Activated naive CD8-positive, alpha-beta T cell treated with anti-CD3 and anti-CD28 coated beads for 36 hours (primary cell): ENCODE results near the gene BARX2. TPM values are rescaled to one million over a fixed set of nuclear protein-coding genes. Genes with fewer than 3 reads are reported as not detected.

ENCODE experiments used
- DNase-seq: peaks from one replicate; pipeline ENCODE4 v3.0.0; 2021
- H3K27ac Mint-ChIP-seq: one replicate; pipeline ENCODE4 v1.8.0; 2022; ENCODE audit warnings: mild to moderate bottlenecking, moderate library complexity, mixed read lengths
- H3K27me3 Mint-ChIP-seq: one replicate; pipeline ENCODE4 v1.8.0; 2022; ENCODE audit warnings: mild to moderate bottlenecking, mixed read lengths
- H3K36me3 Mint-ChIP-seq: one replicate; pipeline ENCODE4 v1.8.0; 2021; ENCODE audit warnings: mild to moderate bottlenecking, mixed read lengths
- H3K4me1 Mint-ChIP-seq: one replicate; pipeline ENCODE4 v1.8.0; 2021; ENCODE audit warnings: mixed read lengths
- H3K4me3 Mint-ChIP-seq: one replicate; pipeline ENCODE4 v1.8.0; 2022; ENCODE audit warnings: mild to moderate bottlenecking, moderate library complexity, mixed read lengths
- H3K9me3 Mint-ChIP-seq: one replicate; pipeline ENCODE4 v1.8.0; 2022; ENCODE audit warnings: mixed read lengths
- total RNA-seq, 2 experiments: library from RNA; stranded (reverse); gene quantifications; one replicate each; pipeline ENCODE4 v1.2.3, GENCODE V29; 2021

Gene BARX2
- total RNA-seq, 2 experiments from 2014 or later: 0.12 TPM; not detected in 1

DNA sequence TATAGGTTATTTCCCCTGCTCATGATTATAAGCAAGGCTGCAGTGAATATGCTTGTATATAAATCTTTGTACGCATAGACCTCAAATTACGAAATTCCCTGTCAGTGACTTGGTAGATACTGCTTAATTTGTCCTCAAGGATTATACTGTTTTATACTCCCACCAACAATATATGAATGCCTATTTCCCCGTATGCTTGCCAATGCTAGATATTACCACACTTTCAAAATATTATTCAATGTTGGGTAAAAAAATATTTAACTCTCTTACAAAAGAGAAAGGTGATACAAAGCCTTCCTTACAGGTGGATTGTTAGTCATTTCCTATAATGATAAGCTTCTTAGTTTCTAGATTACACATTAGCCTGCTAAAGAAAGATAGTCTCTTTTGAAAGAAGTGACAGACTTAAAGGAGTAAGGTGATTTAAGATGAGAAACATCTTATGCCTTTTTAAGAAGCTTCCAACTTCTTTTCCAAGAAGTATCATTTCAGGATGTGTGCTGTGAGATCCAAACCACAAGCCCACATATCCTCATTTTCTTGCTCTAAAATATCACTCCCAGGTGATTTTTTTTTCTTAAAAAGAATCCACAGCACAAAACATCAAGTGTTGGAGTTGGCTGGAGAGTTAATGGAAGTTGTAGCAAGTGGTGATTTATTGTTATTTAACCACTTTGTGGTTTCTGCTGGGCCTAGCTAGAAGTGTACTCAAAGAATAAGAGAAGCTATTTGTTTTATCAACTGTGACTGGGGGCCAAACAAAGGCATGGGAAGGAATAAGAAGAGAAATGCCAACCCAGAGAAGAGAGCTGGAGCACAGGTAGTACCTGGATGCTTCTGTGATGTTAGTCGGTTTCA is 59.2 kb downstream of the BARX2 start:
- Mint-ChIP-seq H3K4me1 (no peaks in the 10 kb centered on the region), H3K9me3 (no peaks in the 10 kb centered on the region), H3K27me3 (no peaks in the 10 kb centered on the region), H3K27ac (no peak overlapping the region), H3K36me3 (no peaks in the 10 kb centered on the region), H3K4me3 (no peak overlapping the region)
- no peak for DNase-seq

DNA sequence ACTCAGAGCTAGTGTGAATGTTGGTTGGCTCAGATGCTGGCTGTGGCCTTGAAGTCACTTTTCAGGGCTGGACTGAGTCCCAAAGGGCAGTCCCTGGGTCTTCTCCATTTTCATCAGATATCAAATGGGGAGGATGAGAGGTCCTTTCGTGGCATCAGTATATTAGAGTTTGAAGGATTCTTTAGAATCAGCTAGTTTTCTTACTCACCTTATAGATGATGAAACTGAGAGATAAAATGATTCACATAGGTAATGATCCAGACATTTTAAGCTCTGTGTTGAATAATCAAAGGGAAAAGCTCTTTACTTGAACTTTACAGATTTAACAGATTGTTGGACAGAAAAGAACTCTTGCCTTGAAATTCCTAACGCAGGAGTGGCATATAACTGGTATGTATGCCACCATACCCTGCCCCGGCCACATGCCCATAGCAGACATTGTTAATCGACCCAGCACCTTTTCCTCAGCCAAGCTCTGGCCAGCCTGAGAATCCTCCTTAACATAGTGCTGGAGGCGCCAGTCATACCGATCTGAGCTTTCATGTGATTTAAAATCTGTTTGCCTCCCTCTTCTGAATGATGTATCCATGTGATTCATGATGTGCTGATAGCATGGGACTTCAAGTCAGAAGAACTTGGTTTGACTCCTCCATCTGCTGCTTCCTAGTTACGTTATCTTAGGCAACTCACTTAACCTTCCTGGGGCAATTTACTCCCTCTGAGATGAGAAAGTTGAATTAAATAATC is 60.0 kb downstream of the BARX2 start:
- Mint-ChIP-seq H3K9me3 (no peaks in the 10 kb centered on the region), H3K4me3 (no peak overlapping the region), H3K4me1 (no peaks in the 10 kb centered on the region), H3K27ac (no peak overlapping the region), H3K27me3 (no peaks in the 10 kb centered on the region), H3K36me3 (no peaks in the 10 kb centered on the region)
- DNase-seq: no peak

DNA sequence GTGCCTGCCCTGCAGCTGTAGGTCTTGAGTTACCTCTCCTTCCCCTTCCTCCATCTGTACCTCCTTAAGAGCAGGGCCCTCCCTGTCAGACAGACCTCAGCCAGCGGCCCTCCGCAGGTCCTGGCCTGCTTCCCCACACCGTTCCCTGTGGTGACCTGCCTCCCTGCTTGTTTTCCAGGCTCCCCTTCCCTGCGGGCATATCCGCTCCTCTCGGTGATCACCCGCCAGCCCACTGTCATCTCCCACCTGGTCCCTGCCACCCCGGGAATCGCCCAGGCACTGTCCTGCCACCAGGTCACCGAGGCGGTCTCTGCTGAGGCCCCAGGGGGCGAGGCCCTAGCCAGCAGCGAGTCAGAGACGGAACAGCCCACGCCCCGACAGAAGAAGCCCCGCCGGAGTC is 60.9 kb downstream of the BARX2 start:
- Mint-ChIP-seq H3K4me3 (no peak overlapping the region), H3K36me3 (no peaks in the 10 kb centered on the region), H3K27ac (no peak overlapping the region), H3K4me1 (no peaks in the 10 kb centered on the region), H3K9me3 (no peaks in the 10 kb centered on the region), H3K27me3 (no peaks in the 10 kb centered on the region)
- DNase-seq: no peak

GRCh38 chr11:129440028-129440713 is 64.5 kb downstream of the BARX2 start:
- Mint-ChIP-seq H3K27me3 (no peaks in the 10 kb centered on the region), H3K4me3 (no peak overlapping the region), H3K36me3 (no peaks in the 10 kb centered on the region), H3K27ac (no peak overlapping the region), H3K9me3 (no peaks in the 10 kb centered on the region), H3K4me1 (peaks cover 1% of the 10 kb centered on the region)
- DNase-seq: no peak

- Mint-ChIP-seq H3K27me3 (no peaks in the 10 kb centered on the region), H3K36me3 (no peaks in the 10 kb centered on the region), H3K9me3 (no peaks in the 10 kb centered on the region), H3K4me3 (no peak overlapping the region), H3K27ac (no peak overlapping the region), H3K4me1 (peaks cover 1% of the 10 kb centered on the region)
- DNase-seq: no peak
Observed at GRCh38 chr11:129442171-129442570, 66.5 kb downstream of the BARX2 start.

DNA sequence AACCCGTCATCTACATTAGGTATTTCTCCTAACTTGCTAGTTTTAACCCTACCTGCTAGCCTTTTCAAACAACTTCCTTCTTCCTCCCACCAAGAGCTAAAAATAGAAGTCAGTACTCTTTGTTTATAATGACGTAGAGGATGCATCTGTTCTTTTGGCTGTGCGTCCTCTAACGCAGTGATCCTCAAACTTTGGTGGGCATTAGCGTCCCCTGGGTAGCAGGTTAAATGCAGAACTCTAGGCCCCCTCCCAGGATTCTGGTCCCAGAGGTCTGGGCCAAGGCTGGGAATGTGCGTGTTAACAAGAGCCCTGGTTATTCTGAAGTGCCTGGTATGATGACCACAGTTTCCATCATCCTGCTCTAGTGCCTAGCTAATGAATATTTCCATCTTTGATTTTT is 67.6 kb downstream of the BARX2 start:
- DNase-seq: no peak
- Mint-ChIP-seq H3K36me3 (no peaks in the 10 kb centered on the region), H3K9me3 (peaks cover 2% of the 10 kb centered on the region), H3K4me1 (peaks cover 1% of the 10 kb centered on the region), H3K27me3 (no peaks in the 10 kb centered on the region), H3K27ac (no peak overlapping the region), H3K4me3 (no peak overlapping the region)

DNA sequence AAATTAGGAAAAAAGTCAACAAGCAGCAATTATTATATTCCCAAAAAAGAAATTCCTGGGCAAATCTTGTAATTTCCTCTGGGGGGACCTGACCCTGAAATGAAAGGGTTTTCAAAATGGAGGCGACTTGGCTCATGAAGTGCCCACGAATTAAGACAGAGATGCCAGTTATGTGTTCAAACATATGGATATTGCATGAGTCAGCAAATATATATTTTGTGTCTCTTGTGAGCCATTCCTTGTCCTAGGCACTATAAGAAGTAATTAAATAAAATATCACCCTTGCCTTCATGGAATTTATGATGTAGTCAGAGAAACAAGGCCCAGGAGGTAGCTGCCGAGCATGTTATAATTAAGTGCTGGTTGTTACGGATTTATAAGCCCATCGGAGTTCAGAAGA is 68.6 kb downstream of the BARX2 start:
- H3K4me3 Mint-ChIP-seq: no peak overlapping the region
- peaks cover 6% of the 10 kb centered on the region for H3K9me3 Mint-ChIP-seq
- no peak for DNase-seq
- no peak overlapping the region for H3K27ac Mint-ChIP-seq
- H3K27me3 Mint-ChIP-seq: peaks cover 7% of the 10 kb centered on the region
- peaks cover 1% of the 10 kb centered on the region for H3K4me1 Mint-ChIP-seq
- no peaks in the 10 kb centered on the region for H3K36me3 Mint-ChIP-seq

DNA sequence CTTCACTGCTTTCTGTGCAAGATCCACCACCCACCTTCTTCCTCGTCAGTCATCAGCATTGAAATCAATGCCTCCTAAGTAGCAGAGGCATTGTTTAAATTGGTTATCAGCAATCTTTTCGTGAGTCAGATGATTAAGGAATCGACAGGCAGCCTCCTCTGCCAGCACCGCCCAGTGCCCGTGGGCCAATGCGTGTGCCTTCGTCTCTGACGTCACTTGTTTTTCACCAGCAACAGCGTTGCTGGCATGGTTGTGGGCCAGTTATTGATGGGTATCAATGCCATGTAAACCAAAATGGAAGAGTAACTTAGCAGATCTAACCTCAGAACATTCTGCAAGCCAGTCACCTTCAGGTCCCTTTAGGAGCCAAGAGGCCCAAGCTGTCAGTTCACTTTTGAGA is 69.6 kb downstream of the BARX2 start:
- Mint-ChIP-seq H3K4me1 (peaks cover 1% of the 10 kb centered on the region), H3K4me3 (no peak overlapping the region), H3K27ac (no peak overlapping the region), H3K27me3 (peaks cover 11% of the 10 kb centered on the region), H3K36me3 (no peaks in the 10 kb centered on the region), H3K9me3 (peaks cover 6% of the 10 kb centered on the region)
- DNase-seq: no peak

DNA sequence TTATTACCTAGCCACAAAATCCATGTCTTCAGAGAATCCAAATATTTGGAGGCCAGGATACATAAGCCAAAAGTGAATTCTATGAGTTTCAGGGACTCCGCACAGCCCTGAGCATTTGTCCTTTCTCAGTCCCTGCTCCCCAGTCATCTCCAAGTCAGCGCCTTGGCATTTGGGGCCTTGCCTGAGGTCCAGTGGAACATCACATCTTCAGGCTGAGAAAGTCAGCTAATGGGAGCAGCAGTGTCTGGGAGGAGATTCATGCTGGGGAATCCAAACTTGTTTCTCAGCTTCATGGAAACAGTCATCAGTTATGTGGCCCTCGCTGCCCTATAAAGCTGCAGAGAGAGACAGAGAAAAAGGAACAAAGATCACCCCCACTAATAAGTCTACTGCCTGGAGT is 70.9 kb downstream of the BARX2 start:
- no peak overlapping the region for H3K4me3 Mint-ChIP-seq
- no peak for DNase-seq

DNA sequence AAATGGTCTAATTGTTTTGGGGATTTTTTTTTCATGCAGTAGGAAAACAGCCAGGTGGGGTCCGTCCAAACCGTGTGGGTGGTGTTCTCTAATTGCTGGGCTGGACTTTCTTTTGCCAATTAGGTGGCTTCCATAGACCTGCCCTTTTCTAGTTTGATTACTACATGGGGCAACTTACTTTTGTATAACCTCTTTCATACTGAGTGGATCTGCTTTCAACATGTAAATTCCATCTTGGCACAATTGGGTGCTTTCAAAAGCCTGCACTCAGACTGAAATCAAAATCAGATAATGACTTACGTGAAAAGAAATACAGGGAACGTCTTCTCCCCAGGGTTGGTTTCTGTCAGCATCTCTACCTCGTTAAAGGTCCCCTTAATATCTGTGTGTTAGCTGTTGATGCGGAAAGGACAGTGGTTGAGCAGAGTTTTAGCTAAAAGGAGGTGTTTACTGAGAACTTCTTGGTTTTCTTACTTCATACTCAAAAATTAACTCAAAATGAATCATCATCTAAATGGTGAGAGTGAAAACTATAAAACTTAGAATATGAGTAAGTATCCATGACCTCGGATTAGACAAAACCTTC is 72.1 kb downstream of the BARX2 start:
- Mint-ChIP-seq H3K27me3 (peaks cover 11% of the 10 kb centered on the region), H3K4me3 (no peak overlapping the region), H3K27ac (no peak overlapping the region)

More for the DNA sequence above, 70.9 kb downstream of the BARX2 start:
- Mint-ChIP-seq H3K27ac (no peak overlapping the region), H3K9me3 (peaks cover 6% of the 10 kb centered on the region), H3K4me1 (peaks cover 1% of the 10 kb centered on the region), H3K36me3 (no peaks in the 10 kb centered on the region), H3K27me3 (peaks cover 11% of the 10 kb centered on the region)

GRCh38 chr11:129451524-129451923 is 75.9 kb downstream of the BARX2 start:
- H3K4me1 Mint-ChIP-seq: no peaks in the 10 kb centered on the region
- peaks cover 6% of the 10 kb centered on the region for H3K9me3 Mint-ChIP-seq
- H3K4me3 Mint-ChIP-seq: no peak overlapping the region
- H3K27me3 Mint-ChIP-seq: peaks cover 11% of the 10 kb centered on the region
- no peaks in the 10 kb centered on the region for H3K36me3 Mint-ChIP-seq
- DNase-seq: no peak
- H3K27ac Mint-ChIP-seq: no peak overlapping the region

More for the DNA sequence above, 72.1 kb downstream of the BARX2 start:
- Mint-ChIP-seq H3K4me1 (peaks cover 1% of the 10 kb centered on the region), H3K9me3 (peaks cover 6% of the 10 kb centered on the region), H3K36me3 (no peaks in the 10 kb centered on the region)
- no peak for DNase-seq

DNA sequence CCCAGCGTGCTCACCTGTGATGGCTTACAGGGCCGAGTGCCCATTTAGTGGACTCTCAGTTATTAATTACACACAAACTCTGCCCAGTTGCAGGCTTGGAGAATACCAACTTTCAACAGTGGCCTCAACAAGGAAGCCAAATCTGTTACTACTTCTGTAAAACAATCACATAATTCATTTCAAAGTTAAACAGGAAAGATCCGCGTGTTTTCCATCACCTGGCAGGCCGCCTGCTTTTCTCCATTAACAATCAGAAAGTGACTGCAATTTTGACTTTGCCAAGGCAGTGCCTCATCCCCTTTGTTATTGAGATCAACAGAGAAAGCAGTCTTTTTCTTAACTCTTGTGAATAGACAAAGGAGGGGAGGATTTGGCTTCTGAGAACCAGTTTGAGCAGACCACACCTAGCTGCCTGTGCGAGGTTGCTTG is 77.7 kb downstream of the BARX2 start:
- Mint-ChIP-seq H3K4me1 (no peaks in the 10 kb centered on the region), H3K27ac (no peak overlapping the region), H3K4me3 (no peak overlapping the region), H3K27me3 (peaks cover 11% of the 10 kb centered on the region), H3K36me3 (no peaks in the 10 kb centered on the region), H3K9me3 (peaks cover 4% of the 10 kb centered on the region)
- no peak for DNase-seq

DNA sequence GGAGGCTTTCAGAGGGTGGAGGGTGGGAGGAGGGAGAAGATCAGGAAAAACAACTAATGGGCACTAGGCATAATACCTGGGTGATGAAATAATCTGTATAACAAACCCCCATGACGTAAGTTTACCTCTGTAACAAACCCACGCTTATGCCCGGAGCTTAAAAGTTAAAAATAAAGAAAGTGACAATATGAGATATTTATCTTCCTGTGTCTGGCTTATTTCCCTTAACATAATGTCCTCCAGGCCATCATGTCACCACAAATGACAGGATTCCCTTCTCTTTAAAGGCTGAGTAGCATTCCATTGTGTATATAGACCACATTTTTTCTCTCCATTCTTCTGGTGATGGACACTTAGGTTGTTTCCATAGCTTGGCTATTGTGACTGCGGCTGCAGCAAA is 79.5 kb downstream of the BARX2 start:
- H3K9me3 Mint-ChIP-seq: no peaks in the 10 kb centered on the region
- no peaks in the 10 kb centered on the region for H3K4me1 Mint-ChIP-seq
- DNase-seq: no peak
- no peak overlapping the region for H3K4me3 Mint-ChIP-seq
- no peak overlapping the region for H3K27ac Mint-ChIP-seq
- H3K27me3 Mint-ChIP-seq: peaks cover 10% of the 10 kb centered on the region
- H3K36me3 Mint-ChIP-seq: no peaks in the 10 kb centered on the region

DNA sequence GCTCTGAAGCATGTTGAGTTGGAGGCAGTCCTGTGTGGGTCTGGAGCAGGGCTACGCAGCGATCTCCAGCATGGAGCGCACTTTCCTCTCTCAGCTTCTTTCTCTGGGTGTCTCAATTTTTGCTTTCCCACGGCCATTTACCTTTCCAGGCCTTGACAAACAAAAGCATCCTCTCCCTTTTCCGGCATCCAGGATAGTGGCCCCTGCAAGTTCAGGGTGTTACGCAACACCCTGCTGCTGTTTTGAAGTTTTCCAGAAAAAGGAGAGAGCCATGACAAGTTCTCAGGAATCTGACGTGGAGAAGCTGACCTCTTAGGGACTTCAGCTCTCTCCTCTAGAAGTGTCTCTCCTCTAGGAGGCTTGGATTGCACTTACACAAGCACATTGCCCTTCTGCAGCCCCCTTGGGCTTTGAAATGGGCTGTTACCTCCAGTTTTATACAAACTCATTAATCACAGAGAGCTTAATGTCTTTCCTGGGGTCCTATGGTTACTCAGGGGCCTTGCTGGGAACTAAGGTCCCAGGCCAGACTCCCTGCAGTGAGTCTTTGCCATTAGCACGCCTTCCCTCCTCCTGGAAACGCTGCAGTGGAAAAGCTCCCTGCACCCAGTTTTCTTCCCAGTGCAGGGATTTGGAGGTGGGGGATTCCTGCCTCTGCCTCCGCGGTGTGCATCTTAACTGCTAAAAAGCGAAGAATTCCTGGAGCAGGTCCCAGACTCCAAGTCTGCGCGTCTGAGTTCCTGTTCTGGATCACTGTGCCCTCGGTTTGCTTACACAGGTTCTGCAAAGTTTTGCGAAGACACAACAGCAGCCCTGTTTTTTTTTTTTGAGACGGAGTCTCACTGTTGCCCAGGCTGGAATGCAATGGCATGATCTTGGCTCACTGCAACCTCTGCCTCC is 80.4 kb downstream of the BARX2 start:
- no peak for DNase-seq
- Mint-ChIP-seq H3K4me3 (no peak overlapping the region), H3K27me3 (peaks cover 10% of the 10 kb centered on the region), H3K36me3 (no peaks in the 10 kb centered on the region), H3K4me1 (no peaks in the 10 kb centered on the region), H3K9me3 (no peaks in the 10 kb centered on the region), H3K27ac (no peak overlapping the region)
